ENCODE results near the gene AK9.
A peak's percentile ranks its signal among the peaks of the same experiment; 100 is the strongest.
"Not testable (repeated sequence)": the region's sequence is repeated elsewhere in the genome, so short reads cannot be mapped to it uniquely, and the experiment has no call there.

The AK9 gene

GRCh38 chr6:109626311-109626710 lies 64.7 kb downstream of the AK9 start:
- FAIRE-seq: no peak
- no peak for DNase-seq (ENCODE audit: low spot score)

GRCh38 chr6:109625199-109625598 lies 65.8 kb downstream of the AK9 start:
- no peak for DNase-seq (ENCODE audit: low spot score)

GRCh38 chr6:109623288-109623687 lies 67.7 kb downstream of the AK9 start:
- DNase-seq (ENCODE audit: low spot score): no peak
- no peak for FAIRE-seq

More at GRCh38 chr6:109625199-109625598, 65.8 kb downstream of the AK9 start:
- no peak for FAIRE-seq

- DNase-seq (ENCODE audit: low spot score) (no peak), FAIRE-seq (no peak)
Observed at GRCh38 chr6:109612268-109612667, 78.7 kb downstream of the AK9 start.

GRCh38 chr6:109611502-109611901 lies 79.5 kb downstream of the AK9 start:
- DNase-seq (ENCODE audit: low spot score): no peak
- no peak for FAIRE-seq

- FAIRE-seq (no peak), DNase-seq (ENCODE audit: low spot score) (no peak)
Observed at GRCh38 chr6:109610590-109610989, 80.4 kb downstream of the AK9 start.

- FAIRE-seq: no peak
- no peak for DNase-seq (ENCODE audit: low spot score)
Observed at GRCh38 chr6:109609737-109610136, 81.3 kb downstream of the AK9 start.

- DNase-seq (ENCODE audit: low spot score) (no peak), FAIRE-seq (no peak)
Observed at GRCh38 chr6:109606359-109606758, 84.6 kb downstream of the AK9 start.

- FAIRE-seq: no peak
- DNase-seq (ENCODE audit: low spot score): no peak
Observed at GRCh38 chr6:109595998-109596397, 95.0 kb downstream of the AK9 start.

GRCh38 chr6:109580519-109580918 lies 110.5 kb downstream of the AK9 start:
- DNase-seq (ENCODE audit: low spot score) (peak; percentile 5), FAIRE-seq (no peak)

- FAIRE-seq (no peak), DNase-seq (ENCODE audit: low spot score) (no peak)
Observed at GRCh38 chr6:109579361-109579760, 111.6 kb downstream of the AK9 start.

- not testable (repeated sequence) for FAIRE-seq; DNase-seq (ENCODE audit: low spot score)
Observed at GRCh38 chr6:109569901-109570300, 121.1 kb downstream of the AK9 start.

GRCh38 chr6:109561844-109562243 lies 129.2 kb downstream of the AK9 start:
- DNase-seq (ENCODE audit: low spot score) (no peak), FAIRE-seq (no peak)

GRCh38 chr6:109531446-109531845 lies 159.6 kb downstream of the AK9 start:
- DNase-seq (ENCODE audit: low spot score) (no peak), FAIRE-seq (no peak)

GRCh38 chr6:109527989-109528388 lies 163.0 kb downstream of the AK9 start:
- FAIRE-seq: no peak

GRCh38 chr6:109526905-109527628 lies 163.9 kb downstream of the AK9 start:
- FAIRE-seq: no peak

More at GRCh38 chr6:109527989-109528388, 163.0 kb downstream of the AK9 start:
- peak; percentile 33 for DNase-seq (ENCODE audit: low spot score)

GRCh38 chr6:109524129-109524528 lies 166.9 kb downstream of the AK9 start:
- FAIRE-seq: no peak
- DNase-seq (ENCODE audit: low spot score): no peak

More at GRCh38 chr6:109526905-109527628, 163.9 kb downstream of the AK9 start:
- peak; percentile 47 for DNase-seq (ENCODE audit: low spot score)

GRCh38 chr6:109523478-109523877 lies 167.5 kb downstream of the AK9 start:
- DNase-seq (ENCODE audit: low spot score) (no peak), FAIRE-seq (no peak)

- DNase-seq (ENCODE audit: low spot score): no peak
- FAIRE-seq: no peak
Observed at GRCh38 chr6:109521080-109521479, 169.9 kb downstream of the AK9 start.

GRCh38 chr6:109519647-109520046 lies 171.4 kb downstream of the AK9 start:
- not testable (repeated sequence) for DNase-seq (ENCODE audit: low spot score); FAIRE-seq

- FAIRE-seq (no peak), DNase-seq (ENCODE audit: low spot score) (no peak)
Observed at GRCh38 chr6:109516929-109517328, 174.1 kb downstream of the AK9 start.

GRCh38 chr6:109515781-109516409 lies 175.1 kb downstream of the AK9 start:
- no peak for DNase-seq (ENCODE audit: low spot score)
- no peak for FAIRE-seq

GRCh38 chr6:109514946-109515345 lies 176.1 kb downstream of the AK9 start:
- FAIRE-seq: no peak
- DNase-seq (ENCODE audit: low spot score): no peak
